SK-N-SH treated with all-trans-retinoic acid at 6 μM for 48 hours (cell line): Measurements from ENCODE around the gene SLC25A34.

Experiments
- ATAC-seq: fragments of 200-7000 bp; cut with Tn5 transposase; 3 replicates; pipeline ENCODE4 v1.9.1; 2020; ENCODE audit warnings: mild to moderate bottlenecking, moderate library complexity
- ARNTL ChIP-seq: fragments of 450-650 bp; formaldehyde crosslinking; IDR thresholded peaks from 2 replicates; pipeline ENCODE4 v1.5.0; 2020; ENCODE audit warnings: low read depth, mild to moderate bottlenecking, moderate library complexity, borderline replicate concordance
- BACH2 ChIP-seq: fragments of 250-450 bp; sonication (Bioruptor Pico); IDR thresholded peaks from 2 replicates; pipeline ENCODE4 v1.9.0; 2021; ENCODE audit warnings: mild to moderate bottlenecking, borderline replicate concordance
- CREB5 ChIP-seq: fragments of 250-450 bp; sonication (Bioruptor Pico); IDR thresholded peaks from 2 replicates; pipeline ENCODE4 v1.5.1; 2020; ENCODE audit warnings: low read depth, mild to moderate bottlenecking, moderate library complexity
- CSRNP3 ChIP-seq: fragments of 250-450 bp; sonication (Bioruptor Pico); IDR thresholded peaks from 2 replicates; pipeline ENCODE4 v1.5.1; 2021; ENCODE audit warnings: mild to moderate bottlenecking, moderate library complexity
- ESRRG ChIP-seq: fragments of 250-450 bp; sonication (Bioruptor Pico); IDR thresholded peaks from 2 replicates; pipeline ENCODE4 v1.6.1; 2021; ENCODE audit warnings: mild to moderate bottlenecking
- GLIS3 ChIP-seq: fragments of 250-450 bp; sonication (Bioruptor Pico); IDR thresholded peaks from 2 replicates; pipeline ENCODE4 v1.5.0; 2020; ENCODE audit warnings: mild to moderate bottlenecking, moderate library complexity
- ISL1 ChIP-seq: fragments of 250-450 bp; sonication (Bioruptor Pico); IDR thresholded peaks from 2 replicates; pipeline ENCODE4 v2.1.2; 2022; ENCODE audit warnings: mild to moderate bottlenecking, moderate library complexity
- OSR1 ChIP-seq: fragments of 250-450 bp; sonication (Bioruptor Pico); IDR thresholded peaks from 2 replicates; pipeline ENCODE4 v1.8.0; 2022; ENCODE audit warnings: moderate library complexity, mild to moderate bottlenecking, inconsistent platforms
- PATZ1 ChIP-seq: fragments of 250-450 bp; sonication (Bioruptor Pico); IDR thresholded peaks from 2 replicates; pipeline ENCODE4 v1.8.0; 2020; ENCODE audit warnings: mild to moderate bottlenecking, moderate library complexity, borderline replicate concordance
- POU6F1 ChIP-seq: fragments of 250-450 bp; sonication (Bioruptor Pico); IDR thresholded peaks from 2 replicates; pipeline ENCODE4 v1.8.0; 2021; ENCODE audit warnings: low read depth, mild to moderate bottlenecking, moderate library complexity, borderline replicate concordance
- RARB ChIP-seq: fragments of 250-450 bp; sonication (Bioruptor Pico); IDR thresholded peaks from 2 replicates; pipeline ENCODE4 v1.8.0; 2021; ENCODE audit warnings: mild to moderate bottlenecking, moderate library complexity
- SNAI2 ChIP-seq: fragments of 250-450 bp; sonication (Bioruptor Pico); IDR thresholded peaks from 2 replicates; pipeline ENCODE4 v1.5.0; 2020; ENCODE audit warnings: mild to moderate bottlenecking, moderate library complexity
- TCF4 ChIP-seq: fragments of 250-450 bp; sonication (Bioruptor Pico); IDR thresholded peaks from 2 replicates; pipeline ENCODE4 v1.8.0; 2021; ENCODE audit warnings: mild to moderate bottlenecking, moderate library complexity, borderline replicate concordance
- TOX ChIP-seq: fragments of 250-450 bp; sonication (Bioruptor Pico); IDR thresholded peaks from 2 replicates; pipeline ENCODE4 v1.8.0; 2021; ENCODE audit warnings: mild to moderate bottlenecking, moderate library complexity, borderline replicate concordance
- TSHZ2 ChIP-seq: fragments of 250-450 bp; sonication (Bioruptor Pico); IDR thresholded peaks from 2 replicates; pipeline ENCODE4 v1.5.0; 2020; ENCODE audit warnings: mild to moderate bottlenecking, moderate library complexity
- ZFP3 ChIP-seq: fragments of 250-450 bp; sonication (Bioruptor Pico); IDR thresholded peaks from 2 replicates; pipeline ENCODE4 v1.5.0; 2020; ENCODE audit warnings: mild to moderate bottlenecking, moderate library complexity
- ZFP30 ChIP-seq: fragments of 450-650 bp; formaldehyde crosslinking; IDR thresholded peaks from 2 replicates; pipeline ENCODE4 v1.5.0; 2022; ENCODE audit warnings: mild to moderate bottlenecking, moderate library complexity
- ZNF565 ChIP-seq: fragments of 450-650 bp; formaldehyde crosslinking; conservative IDR thresholded peaks from 2 replicates; pipeline ENCODE4 v1.5.0; 2020; ENCODE audit warnings: low read depth, mild to moderate bottlenecking, moderate library complexity
- ZNF70 ChIP-seq: fragments of 450-650 bp; formaldehyde crosslinking; IDR thresholded peaks from 2 replicates; pipeline ENCODE4 v1.5.0; 2020; ENCODE audit warnings: mild to moderate bottlenecking, moderate library complexity

The SLC25A34 gene

GRCh38 chr1:15765495-15766194 lies 29.6 kb downstream of the SLC25A34 start:
- TF ChIP-seq CSRNP3 (CRISPR knock-in tag) (no peak), ZNF70 (CRISPR knock-in tag) (no peak), POU6F1 (no peak), SNAI2 (no peak), RARB (no peak), BACH2 (no peak), ARNTL (CRISPR knock-in tag) (no peak), OSR1 (CRISPR knock-in tag) (no peak), PATZ1 (no peak), CREB5 (CRISPR knock-in tag) (no peak), ZFP3 (CRISPR knock-in tag) (no peak), ZNF565 (no peak), ISL1 (CRISPR knock-in tag) (no peak)
- ATAC-seq, result peak; percentile 61

- TF ChIP-seq CSRNP3 (CRISPR knock-in tag) (no peak), OSR1 (CRISPR knock-in tag) (no peak), PATZ1 (no peak), TOX (CRISPR knock-in tag) (no peak), POU6F1 (no peak), CREB5 (CRISPR knock-in tag) (no peak), ZFP3 (CRISPR knock-in tag) (no peak), ISL1 (CRISPR knock-in tag) (no peak), ESRRG (CRISPR knock-in tag) (no peak), SNAI2 (no peak), TSHZ2 (CRISPR knock-in tag) (no peak), GLIS3 (no peak), ZFP30 (CRISPR knock-in tag) (no peak), ZNF70 (CRISPR knock-in tag) (no peak), TCF4 (CRISPR knock-in tag) (no peak), ARNTL (CRISPR knock-in tag) (no peak)
- no peak for ATAC-seq
Measured at GRCh38 chr1:15767941-15768340, 31.9 kb downstream of the SLC25A34 start.
